ENCODE results near the gene SFXN5.
A peak's percentile ranks its signal among the peaks of the same experiment; 100 is the strongest.

SFXN5 gene

DNA sequence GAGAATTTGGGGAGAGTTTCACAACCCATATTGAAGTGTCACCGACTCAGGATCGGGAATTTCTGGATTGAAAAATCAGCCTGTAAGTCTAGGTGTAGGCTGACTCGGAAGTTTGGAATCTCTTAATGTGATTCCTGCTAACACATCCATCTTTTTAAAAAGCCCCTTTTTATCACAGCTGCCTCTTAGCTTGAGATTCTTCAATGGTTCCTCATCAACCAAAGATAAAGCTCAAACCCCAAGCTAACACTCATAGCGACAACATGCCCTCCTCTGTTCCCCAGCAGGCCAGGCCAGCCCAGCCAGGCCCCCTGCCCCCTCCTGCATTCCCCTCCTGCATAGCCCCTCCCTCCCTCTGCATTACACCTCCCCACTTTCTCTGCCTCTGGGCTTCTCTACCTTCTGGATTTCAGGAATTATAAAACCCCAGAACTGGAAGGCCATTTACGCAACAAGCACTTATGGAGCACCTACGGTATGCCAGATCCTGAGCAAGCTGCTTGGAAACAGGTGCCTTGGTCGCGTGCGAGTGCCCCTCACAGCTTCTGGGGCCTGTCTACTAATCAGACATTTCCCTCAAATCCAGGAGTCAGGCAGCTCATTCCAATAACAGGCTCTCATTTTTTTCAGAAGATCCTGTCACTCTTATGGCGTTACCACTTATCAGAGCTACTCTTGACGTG lies 90.8 kb downstream of the SFXN5 start:
- no peak for DNase-seq (ENCODE audit: low spot score)
- TF ChIP-seq, protein P1, sequence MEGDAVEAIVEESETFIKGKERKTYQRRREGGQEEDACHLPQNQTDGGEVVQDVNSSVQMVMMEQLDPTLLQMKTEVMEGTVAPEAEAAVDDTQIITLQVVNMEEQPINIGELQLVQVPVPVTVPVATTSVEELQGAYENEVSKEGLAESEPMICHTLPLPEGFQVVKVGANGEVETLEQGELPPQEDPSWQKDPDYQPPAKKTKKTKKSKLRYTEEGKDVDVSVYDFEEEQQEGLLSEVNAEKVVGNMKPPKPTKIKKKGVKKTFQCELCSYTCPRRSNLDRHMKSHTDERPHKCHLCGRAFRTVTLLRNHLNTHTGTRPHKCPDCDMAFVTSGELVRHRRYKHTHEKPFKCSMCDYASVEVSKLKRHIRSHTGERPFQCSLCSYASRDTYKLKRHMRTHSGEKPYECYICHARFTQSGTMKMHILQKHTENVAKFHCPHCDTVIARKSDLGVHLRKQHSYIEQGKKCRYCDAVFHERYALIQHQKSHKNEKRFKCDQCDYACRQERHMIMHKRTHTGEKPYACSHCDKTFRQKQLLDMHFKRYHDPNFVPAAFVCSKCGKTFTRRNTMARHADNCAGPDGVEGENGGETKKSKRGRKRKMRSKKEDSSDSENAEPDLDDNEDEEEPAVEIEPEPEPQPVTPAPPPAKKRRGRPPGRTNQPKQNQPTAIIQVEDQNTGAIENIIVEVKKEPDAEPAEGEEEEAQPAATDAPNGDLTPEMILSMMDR (IDR thresholded peaks at IDR 0.05; ENCODE audit: extremely low read depth, missing control alignments): no peak

DNA sequence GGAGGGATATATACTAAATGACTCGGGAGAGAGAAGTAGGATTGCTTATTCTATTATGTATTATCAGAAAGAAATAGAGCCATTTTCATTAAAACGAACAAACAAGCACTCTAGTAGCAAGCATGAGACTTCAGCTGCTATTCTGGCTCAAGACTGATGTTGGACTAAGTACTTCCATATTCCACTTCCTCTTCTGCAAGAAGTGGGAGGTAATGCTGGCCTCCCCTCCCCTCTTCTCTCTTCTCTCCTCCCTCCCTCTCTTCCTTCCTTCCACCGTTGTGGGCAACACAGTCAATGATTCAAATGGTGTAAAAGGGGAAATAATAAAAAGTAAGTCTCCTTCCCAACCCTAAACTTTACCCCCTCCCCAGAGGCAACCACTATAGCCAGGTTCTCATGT lies 91.6 kb downstream of the SFXN5 start:
- TF ChIP-seq, protein P1 (IDR thresholded peaks at IDR 0.05; ENCODE audit: extremely low read depth, missing control alignments): no peak
- no peak for DNase-seq (ENCODE audit: low spot score)

DNA sequence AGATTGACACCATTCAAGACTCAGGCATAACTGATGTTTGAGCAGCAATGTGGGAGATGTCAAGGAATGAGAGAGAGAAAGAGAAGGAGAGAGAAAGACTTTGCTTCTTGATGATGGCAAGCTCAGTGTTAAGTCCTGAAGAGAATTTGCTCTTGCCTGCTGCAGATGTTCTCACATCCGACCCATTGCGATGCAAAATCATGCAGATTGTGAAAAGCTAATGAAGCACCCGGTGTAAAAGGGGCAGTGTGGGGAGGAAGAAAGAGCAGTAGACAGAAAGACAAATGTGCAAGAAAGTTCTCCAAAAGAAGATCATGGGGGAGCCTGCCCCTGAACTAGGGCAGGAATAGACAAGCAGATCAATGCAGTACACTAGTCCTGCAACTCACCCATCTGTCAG lies 96.5 kb downstream of the SFXN5 start:
- TF ChIP-seq, protein P1 (IDR thresholded peaks at IDR 0.05; ENCODE audit: extremely low read depth, missing control alignments): no peak
- no peak for DNase-seq (ENCODE audit: low spot score)

DNA sequence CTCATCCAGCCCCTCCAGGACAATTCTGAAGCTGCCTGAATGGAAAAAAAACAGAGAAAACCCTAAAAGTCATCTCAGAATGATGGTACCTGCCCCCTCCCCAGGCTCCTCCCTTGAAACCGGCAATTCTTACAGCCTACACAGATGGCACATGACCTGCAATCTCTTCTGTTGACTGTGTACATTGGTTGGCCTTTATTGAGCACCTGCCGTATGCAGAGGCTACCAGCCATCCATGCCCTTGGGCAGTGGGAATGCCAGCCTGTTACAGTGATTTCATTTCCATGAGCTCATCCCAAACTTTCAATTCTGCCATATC lies 97.1 kb downstream of the SFXN5 start:
- no peak for DNase-seq (ENCODE audit: low spot score)
- TF ChIP-seq, protein P1 (IDR thresholded peaks at IDR 0.05; ENCODE audit: extremely low read depth, missing control alignments): no peak

DNA sequence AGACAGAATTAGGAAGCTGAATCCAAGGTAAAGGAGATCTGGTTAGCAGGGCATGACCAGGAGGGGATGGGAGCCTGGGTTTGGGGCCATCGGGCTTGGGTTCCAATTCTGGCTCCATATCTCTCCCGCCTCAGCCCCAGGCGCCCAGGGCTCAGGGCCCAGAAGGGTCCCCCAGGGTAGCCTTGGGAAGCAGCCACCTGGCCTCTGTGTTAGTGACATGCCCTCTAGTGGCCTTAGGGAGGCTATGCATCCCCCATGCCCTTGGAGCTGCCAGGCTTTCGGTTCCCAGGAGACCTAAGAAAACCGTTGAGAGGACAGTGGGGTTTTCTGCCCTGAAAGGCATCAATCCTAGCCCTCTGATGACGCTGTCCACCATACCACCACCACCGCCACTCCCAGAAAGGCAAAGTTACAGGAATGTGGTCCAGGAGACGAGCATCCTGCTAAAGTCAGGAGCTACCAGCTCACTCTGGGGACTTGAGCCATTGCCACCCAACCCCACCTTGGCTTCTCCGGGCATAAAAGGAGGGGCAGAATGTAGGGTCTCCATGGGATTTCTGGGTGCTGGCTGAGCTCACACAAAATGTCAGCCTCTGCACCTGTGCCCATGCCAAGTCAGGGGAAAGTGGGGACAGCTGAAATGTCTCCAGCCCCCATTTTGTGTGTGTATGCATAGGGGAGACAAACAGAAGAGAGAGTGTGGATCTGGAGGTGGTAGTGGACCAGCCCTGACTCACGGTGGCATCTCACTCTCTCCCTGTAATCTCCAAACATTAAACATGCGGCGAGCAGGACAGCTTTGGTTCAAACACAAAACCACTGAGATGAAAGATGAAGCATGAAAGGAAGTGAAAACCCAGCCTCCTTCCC lies 97.7 kb downstream of the SFXN5 start:
- TF ChIP-seq, protein P1 (IDR thresholded peaks at IDR 0.05; ENCODE audit: extremely low read depth, missing control alignments): peak; percentile 82
- DNase-seq (ENCODE audit: low spot score): peak; percentile 79

DNA sequence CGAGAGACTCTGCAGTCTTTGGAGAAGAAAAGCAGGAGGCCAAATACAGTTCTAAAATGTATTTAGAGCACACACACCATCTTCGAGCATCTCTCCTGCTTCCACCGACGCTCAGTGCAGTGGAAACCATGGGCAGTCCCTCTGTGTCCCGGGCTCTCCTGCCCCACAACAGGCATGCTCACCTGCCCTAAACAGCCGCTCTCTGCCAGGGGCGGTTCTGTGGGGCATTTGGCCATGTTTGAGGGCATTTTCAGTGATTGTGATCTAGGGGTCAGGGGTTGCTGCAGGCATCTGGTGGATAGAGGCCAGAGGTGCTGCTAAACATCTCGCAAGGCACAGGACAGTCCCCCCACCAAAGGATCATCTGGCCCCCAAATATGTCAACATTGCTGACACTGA lies 98.4 kb downstream of the SFXN5 start:
- no peak for DNase-seq (ENCODE audit: low spot score)
- TF ChIP-seq, protein P1 (IDR thresholded peaks at IDR 0.05; ENCODE audit: extremely low read depth, missing control alignments): no peak

DNA sequence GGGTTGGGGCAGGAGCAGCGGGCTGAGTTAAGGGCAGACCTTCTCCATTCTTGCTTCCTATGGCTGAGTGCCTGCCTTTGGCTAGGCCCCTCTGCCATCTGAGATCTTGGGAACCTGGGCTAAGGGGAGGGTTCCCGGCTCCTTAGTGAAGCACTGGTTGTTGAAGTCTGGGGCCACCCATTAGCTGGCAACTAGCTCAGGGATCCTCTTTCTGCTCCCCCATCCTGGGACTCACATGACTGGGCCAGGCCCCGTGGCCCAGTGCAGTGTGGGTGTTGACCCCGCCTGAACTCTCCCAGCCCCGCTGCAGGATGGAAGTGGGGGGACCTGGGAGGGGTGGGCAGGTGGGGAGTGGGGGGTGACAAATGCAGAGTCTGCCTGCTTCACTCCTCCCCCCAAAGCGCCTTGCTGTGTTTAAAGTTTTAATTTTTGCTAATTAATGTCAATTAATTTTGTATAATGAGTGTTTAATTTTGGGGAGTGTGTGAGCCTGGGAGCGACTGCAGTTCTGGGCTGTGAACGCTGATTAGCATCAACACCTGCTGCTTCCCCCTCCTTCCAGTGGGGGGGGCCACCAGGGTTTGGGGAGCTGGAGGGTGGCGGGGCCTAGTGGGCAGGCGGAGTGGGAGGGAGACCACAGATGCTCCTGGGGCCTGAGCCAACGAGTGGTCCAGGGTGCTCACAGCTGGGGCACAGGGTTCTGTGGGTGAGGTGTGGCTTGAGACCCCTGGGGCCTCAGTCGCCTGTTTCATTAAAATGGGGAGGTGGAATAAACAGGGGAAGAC lies 99.0 kb downstream of the SFXN5 start:
- TF ChIP-seq, protein P1 (IDR thresholded peaks at IDR 0.05; ENCODE audit: extremely low read depth, missing control alignments): no peak
- DNase-seq (ENCODE audit: low spot score): no peak

All from GM20000 (cell line).